Stimulated activated CD4-positive, alpha-beta T cell treated with anti-CD3 and anti-CD28 coated beads, Interleukin-1b, Interleukin-23, amount 100 ng/mL, for 48 hours (primary cell): ENCODE data around the gene NLRC4.
"Not testable (repeated sequence)": the region's sequence is repeated elsewhere in the genome, so short reads cannot be mapped to it uniquely, and the experiment has no call there.

Experiments used
- DNase-seq: peaks from one replicate; pipeline ENCODE4 v3.0.0-alpha.2; 2020

Gene NLRC4

GRCh38 chr2:32264422-32265105 is at the start of gene NLRC4:
TSS of gene NLRC4 (minus strand) at chr2:32264886. CDS start at chr2:32256775, 8,111 bp downstream.
- DNase-seq: no peak

GRCh38 chr2:32310577-32310976 is 45.9 kb upstream of the NLRC4 start:
- DNase-seq: no peak

GRCh38 chr2:32293966-32294562 is 29.4 kb upstream of the NLRC4 start:
- not testable (repeated sequence) for DNase-seq

- not testable (repeated sequence) for DNase-seq
These were observed 28.8 kb upstream of the NLRC4 start for GRCh38 chr2:32293493-32293892.

GRCh38 chr2:32291746-32292145 is 27.1 kb upstream of the NLRC4 start:
- DNase-seq: no peak

GRCh38 chr2:32290000-32290339 is 25.3 kb upstream of the NLRC4 start:
- DNase-seq: no peak

GRCh38 chr2:32289165-32289999 is 24.7 kb upstream of the NLRC4 start:
- no peak for DNase-seq

- peak; percentile 4 for DNase-seq
These were observed 19.6 kb upstream of the NLRC4 start for GRCh38 chr2:32284321-32284720.

GRCh38 chr2:32278478-32278853 is 13.8 kb upstream of the NLRC4 start:
- no peak for DNase-seq

GRCh38 chr2:32277674-32278477 is 13.2 kb upstream of the NLRC4 start, which contains the start of gene YIPF4:
TSS of gene YIPF4 (plus strand) at chr2:32277904. CDS start at chr2:32278156, 252 bp downstream.
- peak; percentile 85 for DNase-seq

- no peak for DNase-seq
These were observed 12.6 kb upstream of the NLRC4 start for GRCh38 chr2:32277363-32277673.

GRCh38 chr2:32275790-32276189 is 11.1 kb upstream of the NLRC4 start:
- not testable (repeated sequence) for DNase-seq

GRCh38 chr2:32274289-32274688 is 9.6 kb upstream of the NLRC4 start:
- DNase-seq: no peak

- DNase-seq: no peak
These were observed 7.6 kb upstream of the NLRC4 start for GRCh38 chr2:32272279-32272678.

GRCh38 chr2:32271063-32271462 is 6.4 kb upstream of the NLRC4 start:
- DNase-seq: no peak

GRCh38 chr2:32262105-32262504 is 2.6 kb downstream of the NLRC4 start:
- DNase-seq: no peak

GRCh38 chr2:32260376-32260775 is 4.3 kb downstream of the NLRC4 start:
- DNase-seq: no peak

GRCh38 chr2:32258242-32258641 is 6.4 kb downstream of the NLRC4 start:
- no peak for DNase-seq

GRCh38 chr2:32250290-32250689 is 14.4 kb downstream of the NLRC4 start:
- no peak for DNase-seq

- DNase-seq: no peak
These were observed 14.9 kb downstream of the NLRC4 start for GRCh38 chr2:32249731-32250236.

- DNase-seq: no peak
These were observed 16.4 kb downstream of the NLRC4 start for GRCh38 chr2:32248299-32248698.

- no peak for DNase-seq
These were observed 17.8 kb downstream of the NLRC4 start for GRCh38 chr2:32246911-32247310.

GRCh38 chr2:32242331-32242730 is 22.4 kb downstream of the NLRC4 start:
- DNase-seq: no peak
